GM12873 (cell line): ENCODE measurements around the gene DMBX1.

ENCODE experiments used
- TF ChIP-seq, protein P1 (sequence below): IDR thresholded peaks from 2 replicates; pipeline ENCODE4 v1.5.1; 2012; ENCODE audit warnings: low read depth, mild to moderate bottlenecking, moderate library complexity, low read length, control low read depth; ENCODE audit not compliant: insufficient read depth; ENCODE audit errors: missing control alignments

The DMBX1 gene

DNA sequence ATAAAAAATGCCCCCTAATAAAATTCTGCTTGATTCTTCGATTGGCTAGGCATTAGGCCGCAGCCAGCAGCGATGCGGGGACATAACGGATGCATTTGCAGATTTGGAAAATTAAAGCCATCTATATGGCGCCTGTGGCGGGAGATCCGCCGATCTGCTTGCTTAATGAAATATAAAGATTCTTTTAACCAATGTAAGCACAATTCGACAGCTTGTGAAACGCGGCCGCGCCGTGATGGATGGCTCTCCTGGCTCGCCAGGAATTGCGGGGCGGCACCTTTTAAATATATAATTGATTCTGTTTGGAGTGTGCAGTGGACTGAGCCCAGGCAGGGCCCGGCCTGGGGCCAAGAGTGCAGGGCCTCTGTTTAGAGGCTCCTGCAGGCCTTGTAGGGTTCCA is 8.0 kb downstream of the DMBX1 start:
- TF ChIP-seq, protein P1, sequence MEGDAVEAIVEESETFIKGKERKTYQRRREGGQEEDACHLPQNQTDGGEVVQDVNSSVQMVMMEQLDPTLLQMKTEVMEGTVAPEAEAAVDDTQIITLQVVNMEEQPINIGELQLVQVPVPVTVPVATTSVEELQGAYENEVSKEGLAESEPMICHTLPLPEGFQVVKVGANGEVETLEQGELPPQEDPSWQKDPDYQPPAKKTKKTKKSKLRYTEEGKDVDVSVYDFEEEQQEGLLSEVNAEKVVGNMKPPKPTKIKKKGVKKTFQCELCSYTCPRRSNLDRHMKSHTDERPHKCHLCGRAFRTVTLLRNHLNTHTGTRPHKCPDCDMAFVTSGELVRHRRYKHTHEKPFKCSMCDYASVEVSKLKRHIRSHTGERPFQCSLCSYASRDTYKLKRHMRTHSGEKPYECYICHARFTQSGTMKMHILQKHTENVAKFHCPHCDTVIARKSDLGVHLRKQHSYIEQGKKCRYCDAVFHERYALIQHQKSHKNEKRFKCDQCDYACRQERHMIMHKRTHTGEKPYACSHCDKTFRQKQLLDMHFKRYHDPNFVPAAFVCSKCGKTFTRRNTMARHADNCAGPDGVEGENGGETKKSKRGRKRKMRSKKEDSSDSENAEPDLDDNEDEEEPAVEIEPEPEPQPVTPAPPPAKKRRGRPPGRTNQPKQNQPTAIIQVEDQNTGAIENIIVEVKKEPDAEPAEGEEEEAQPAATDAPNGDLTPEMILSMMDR = no peak

DNA sequence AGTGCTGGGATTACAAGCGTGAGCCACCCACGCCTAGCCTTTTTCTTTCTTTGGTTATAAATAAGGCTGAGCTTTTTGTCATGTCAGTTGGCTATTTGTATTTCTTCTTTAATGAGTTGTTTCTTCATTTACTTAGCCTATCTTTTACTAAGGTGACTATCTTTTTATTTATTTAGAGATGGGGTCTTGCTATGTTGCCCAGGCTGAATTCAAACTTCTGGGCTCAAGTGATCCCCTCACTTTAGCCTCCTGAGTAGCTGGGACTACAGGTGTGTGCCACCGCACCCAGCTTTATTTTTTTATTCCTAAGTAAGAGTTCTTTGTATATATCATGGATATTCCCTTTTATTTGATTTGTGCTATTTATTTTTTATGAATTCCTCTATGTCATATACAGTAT is 11.9 kb downstream of the DMBX1 start:
- TF ChIP-seq, protein P1 = no peak

DNA sequence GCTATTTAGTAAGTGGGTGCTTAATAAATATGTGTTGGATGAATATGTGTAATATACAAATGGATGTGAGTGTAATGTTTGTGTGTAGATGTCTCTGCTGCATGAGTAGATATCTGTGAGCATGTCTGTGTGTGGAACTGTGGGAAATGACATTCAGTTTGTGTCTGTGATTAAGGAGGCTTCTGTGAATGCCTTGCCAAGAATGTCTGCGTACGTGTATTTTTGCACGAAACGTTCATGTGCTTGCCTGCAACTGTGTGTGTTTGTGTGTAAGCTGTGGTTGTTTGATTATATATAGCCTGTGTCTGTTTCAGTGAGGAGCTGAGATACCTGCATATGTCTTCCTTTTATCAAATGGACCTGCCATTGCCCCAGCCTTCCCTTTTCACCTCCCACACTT is 13.8 kb downstream of the DMBX1 start:
- TF ChIP-seq, protein P1 = no peak

DNA sequence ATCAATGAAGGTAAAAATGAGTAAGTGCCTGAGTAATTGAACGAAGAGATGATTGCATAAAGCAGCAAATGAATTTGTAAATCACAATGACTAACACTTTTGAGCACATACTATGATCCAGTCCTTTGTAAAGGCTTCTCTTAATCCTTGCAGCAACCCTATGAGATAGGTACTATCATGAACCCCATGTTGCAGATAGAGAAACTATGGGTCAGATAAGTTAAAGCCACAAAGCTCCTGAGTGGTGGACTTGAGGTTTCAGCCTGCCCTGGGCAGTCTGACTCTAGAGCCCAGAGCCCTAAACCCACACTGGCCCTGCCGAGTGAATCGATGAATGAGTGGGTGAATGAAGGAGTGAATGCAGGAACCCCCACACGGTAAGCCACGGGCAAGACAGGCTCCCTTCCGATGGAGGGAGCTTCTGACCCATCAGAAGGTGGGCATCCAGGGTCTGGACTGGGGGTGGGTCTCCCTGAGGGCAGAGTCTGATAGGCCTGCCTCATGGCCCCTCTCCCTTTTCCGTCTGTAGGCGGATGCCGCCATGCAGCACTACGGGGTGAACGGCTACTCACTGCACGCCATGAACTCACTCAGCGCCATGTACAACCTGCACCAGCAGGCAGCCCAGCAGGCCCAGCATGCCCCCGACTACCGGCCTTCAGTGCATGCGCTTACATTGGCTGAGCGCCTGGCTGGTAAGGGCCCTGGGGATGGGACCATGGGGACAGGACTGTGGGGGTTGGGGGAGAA is 17.0 kb downstream of the DMBX1 start:
- TF ChIP-seq, protein P1 = no peak

DNA sequence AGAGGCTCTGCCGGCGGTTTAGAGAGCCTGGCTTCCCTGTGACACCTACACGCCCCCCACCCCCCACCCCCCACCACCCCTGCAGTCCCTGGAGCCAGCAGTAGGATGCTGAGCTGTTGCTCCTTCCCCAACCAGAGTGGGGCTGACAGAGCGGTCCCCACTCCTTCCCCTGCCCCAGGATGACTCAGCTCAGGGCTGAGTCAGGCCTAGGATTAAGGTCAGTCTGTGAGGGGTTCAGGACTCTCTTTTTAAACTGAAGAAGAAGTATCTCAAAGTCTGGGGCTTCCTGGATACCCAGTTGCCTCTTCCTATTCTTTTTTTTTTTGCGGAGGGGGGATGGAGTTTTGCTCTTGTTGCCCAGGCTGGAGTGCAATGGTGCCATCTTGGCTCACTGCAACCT is 19.1 kb downstream of the DMBX1 start:
- TF ChIP-seq, protein P1 = no peak

DNA sequence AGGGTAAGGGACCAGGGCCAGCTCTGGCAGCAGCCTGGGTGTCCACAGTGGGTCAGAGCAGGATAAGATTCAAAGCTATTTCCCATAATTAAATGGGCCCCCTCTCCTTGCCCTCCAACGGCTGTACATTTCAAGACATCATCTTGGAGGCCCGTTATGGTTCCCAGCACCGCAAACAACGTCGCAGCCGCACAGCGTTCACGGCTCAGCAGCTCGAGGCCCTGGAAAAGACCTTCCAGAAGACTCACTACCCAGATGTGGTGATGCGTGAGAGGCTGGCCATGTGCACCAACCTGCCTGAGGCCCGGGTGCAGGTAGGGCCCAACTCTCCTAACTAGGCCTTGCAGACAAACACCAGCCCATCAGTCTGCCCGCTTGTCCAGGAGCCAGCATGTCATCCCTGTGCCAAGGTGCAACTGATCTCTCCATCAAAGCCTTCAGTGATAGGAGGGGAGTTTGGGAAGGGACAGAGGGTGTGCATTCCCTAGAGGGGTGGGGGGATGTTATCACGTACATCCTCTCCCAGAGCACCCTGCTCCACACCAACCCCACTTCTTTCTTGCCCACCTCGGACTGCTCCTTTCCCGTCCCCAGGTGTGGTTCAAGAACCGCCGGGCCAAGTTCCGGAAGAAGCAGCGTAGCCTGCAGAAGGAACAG is 20.8 kb downstream of the DMBX1 start:
- TF ChIP-seq, protein P1 = no peak

DNA sequence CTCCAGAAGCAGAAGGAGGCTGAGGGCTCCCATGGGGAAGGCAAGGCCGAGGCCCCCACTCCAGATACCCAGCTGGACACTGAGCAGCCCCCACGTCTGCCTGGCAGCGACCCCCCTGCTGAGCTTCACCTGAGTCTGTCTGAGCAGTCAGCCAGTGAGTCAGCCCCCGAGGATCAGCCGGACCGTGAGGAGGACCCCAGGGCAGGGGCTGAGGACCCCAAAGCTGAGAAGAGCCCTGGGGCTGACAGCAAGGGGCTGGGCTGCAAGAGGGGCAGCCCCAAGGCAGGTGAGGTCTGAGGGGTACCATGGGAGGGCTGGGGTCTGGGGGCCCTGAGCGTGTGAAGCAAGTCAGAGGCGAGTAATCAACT is 21.3 kb downstream of the DMBX1 start:
- TF ChIP-seq, protein P1 = no peak
